Cardiac septum (tissue), 1 donor: Measurements from ENCODE around the gene UPK1A. TPM values are rescaled to one million over a fixed set of nuclear protein-coding genes. Genes with fewer than 3 reads are reported as not detected.

Experiments
- DNase-seq: peaks from one replicate; pipeline ENCODE4 v3.0.0-alpha.2; 2020; ENCODE audit warnings: low spot score
- intact Hi-C: fragments of 100-400 bp; cut with DNase I; formaldehyde crosslinking; loops from one replicate; pipeline ENCODE4 v1.14.0; 2022
- total RNA-seq: library from RNA; stranded (reverse); fragmentation: NEBNext Ultra II Directional; extraction: Animal tissue kit (Norgen Biotek cat#: 25700); gene quantifications from one replicate; pipeline ENCODE4 v1.2.1, GENCODE V29; 2021
- donor health status: DM: no; HTN: no; CAD: no.

UPK1A gene
- total RNA-seq, 1 donor from 2014 or later, result not detected

DNA sequence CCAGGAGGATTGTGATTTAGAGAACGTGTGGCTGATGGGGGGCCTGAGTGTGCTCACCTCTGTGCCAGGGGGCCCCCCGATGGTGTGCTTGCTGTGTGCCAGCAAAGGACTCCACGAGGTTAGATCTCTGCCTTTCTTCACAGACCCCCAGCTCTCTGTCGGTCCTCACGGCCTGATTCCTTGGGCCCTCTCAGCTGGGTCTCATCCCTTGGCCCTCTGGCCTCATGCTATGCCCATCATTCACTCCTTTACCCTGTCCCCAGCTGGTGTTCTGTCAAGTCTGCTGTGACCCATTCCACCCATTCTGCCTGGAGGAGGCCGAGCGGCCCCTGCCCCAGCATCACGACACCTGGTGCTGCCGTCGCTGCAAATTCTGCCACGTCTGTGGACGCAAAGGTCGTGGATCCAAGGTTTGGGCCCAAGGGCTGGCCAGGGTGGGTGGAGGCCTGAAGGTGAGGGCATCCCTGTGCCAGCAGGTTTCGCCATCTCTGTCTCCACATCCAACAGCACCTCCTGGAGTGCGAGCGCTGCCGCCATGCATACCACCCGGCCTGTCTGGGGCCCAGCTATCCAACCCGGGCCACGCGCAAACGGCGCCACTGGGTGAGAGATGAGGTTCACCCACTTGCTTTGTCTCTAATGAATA lies 59.0 kb downstream of the UPK1A start:
- intact Hi-C loops, result no loop called here
- no peak for DNase-seq

DNA sequence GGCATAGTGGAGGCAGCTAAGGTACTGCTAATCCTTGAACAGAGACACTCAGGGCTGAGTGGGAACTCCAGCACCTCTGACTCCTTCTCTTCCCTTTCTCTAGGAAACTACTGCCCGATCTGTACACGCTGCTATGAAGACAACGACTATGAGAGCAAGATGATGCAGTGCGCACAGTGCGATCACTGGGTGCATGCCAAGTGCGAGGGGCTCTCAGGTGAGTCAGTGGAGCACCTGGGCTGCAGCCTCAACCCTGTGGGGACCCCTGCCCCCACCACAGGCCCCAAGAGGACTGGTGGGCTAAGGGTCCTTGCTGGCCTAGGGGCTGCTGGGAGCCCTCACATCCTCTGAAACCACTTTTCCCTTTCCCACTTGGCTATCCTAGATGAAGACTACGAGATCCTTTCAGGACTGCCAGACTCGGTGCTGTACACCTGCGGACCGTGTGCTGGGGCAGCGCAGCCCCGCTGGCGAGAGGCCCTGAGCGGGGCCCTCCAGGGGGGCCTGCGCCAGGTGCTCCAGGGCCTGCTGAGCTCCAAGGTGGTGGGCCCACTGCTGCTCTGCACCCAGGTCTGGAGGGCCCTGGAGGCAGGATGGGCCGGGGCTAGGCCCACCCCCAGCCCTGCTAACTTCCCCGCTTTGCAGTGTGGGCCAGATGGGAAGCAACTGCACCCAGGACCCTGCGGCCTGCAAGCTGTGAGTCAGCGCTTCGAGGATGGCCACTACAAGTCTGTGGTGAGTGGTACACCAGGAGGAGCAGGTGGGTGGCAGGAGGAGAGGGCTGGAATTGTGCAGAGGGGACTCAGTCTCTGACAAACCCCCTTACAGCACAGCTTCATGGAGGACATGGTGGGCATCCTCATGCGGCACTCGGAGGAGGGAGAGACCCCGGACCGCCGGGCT lies 61.0 kb downstream of the UPK1A start:
- intact Hi-C loops, result no loop called here
- DNase-seq, result no peak

Other genes with a start within 250 kb of the UPK1A start
- gene FFAR2, start 218.3 kb upstream of the UPK1A start, total RNA-seq, result 0.97 TPM
- not detected for gene KRTDAP, start 176.1 kb upstream of the UPK1A start, total RNA-seq
- gene DMKN, start 152.9 kb upstream of the UPK1A start, total RNA-seq, result 4.2 TPM
- not detected for gene SBSN, start 138.2 kb upstream of the UPK1A start, total RNA-seq
- gene GAPDHS, start 133.1 kb upstream of the UPK1A start, total RNA-seq, result not detected
- 64.4 TPM for gene TMEM147, start 120.9 kb upstream of the UPK1A start, total RNA-seq
- not detected for gene ATP4A, start 102.9 kb upstream of the UPK1A start, total RNA-seq
- gene PMIS2, start 80.3 kb upstream of the UPK1A start, total RNA-seq, result not detected
- 5.9 TPM for gene HAUS5, start 53.8 kb upstream of the UPK1A start, total RNA-seq
- gene RBM42, start 37.5 kb upstream of the UPK1A start, total RNA-seq, result 56.2 TPM
- gene ETV2, start 24.8 kb upstream of the UPK1A start, total RNA-seq, result 0.78 TPM
- 1,054 TPM for gene COX6B1, start 18.2 kb upstream of the UPK1A start, total RNA-seq
- 0.13 TPM for gene ZBTB32, start 38.0 kb downstream of the UPK1A start, total RNA-seq
- gene KMT2B, start 51.5 kb downstream of the UPK1A start, total RNA-seq, result 19.9 TPM
- 4.2 TPM for gene IGFLR1, start 75.9 kb downstream of the UPK1A start, total RNA-seq
- gene U2AF1L4, start 78.9 kb downstream of the UPK1A start, total RNA-seq, result 24.9 TPM
- gene PSENEN, start 79.1 kb downstream of the UPK1A start, total RNA-seq, result 43.2 TPM
- gene LIN37, start 82.1 kb downstream of the UPK1A start, total RNA-seq, result 9.6 TPM
- gene HSPB6, start 90.5 kb downstream of the UPK1A start, total RNA-seq, result 863 TPM
- 11.7 TPM for gene PROSER3, start 91.7 kb downstream of the UPK1A start, total RNA-seq
- gene ARHGAP33, start 109.0 kb downstream of the UPK1A start, total RNA-seq, result 8.8 TPM
- not detected for gene PRODH2, start 146.3 kb downstream of the UPK1A start, total RNA-seq
- not detected for gene NPHS1, start 186.0 kb downstream of the UPK1A start, total RNA-seq
- gene KIRREL2, start 190.4 kb downstream of the UPK1A start, total RNA-seq, result not detected
- gene APLP1, start 202.1 kb downstream of the UPK1A start, total RNA-seq, result 39.9 TPM
- 3.1 TPM for gene NFKBID, start 234.0 kb downstream of the UPK1A start, total RNA-seq
- gene HCST, start 236.0 kb downstream of the UPK1A start, total RNA-seq, result 5.4 TPM
- gene TYROBP, start 241.8 kb downstream of the UPK1A start, total RNA-seq, result 16.9 TPM